ENCODE results near the gene PARP8. TPM values are rescaled to one million over a fixed set of nuclear protein-coding genes. Genes with fewer than 3 reads are reported as not detected.
A peak's percentile ranks its signal among the peaks of the same experiment; 100 is the strongest.

PARP8 gene
- total and polyA plus RNA-seq, 10 donors, result 14.8 to 137 (median 95.9) TPM

GRCh38 chr5:50827516-50828247 lies 161.2 kb downstream of the PARP8 start:
- Histone ChIP-seq H3K9me3 (no peaks in the 10 kb centered on the region), H3K4me3 (no peak overlapping the region), H3K27ac (no peak overlapping the region), H3K36me3 (peaks cover 0 to 100% (median 49%) of the 10 kb centered on the region in 6 donors), H3K4me1 (peaks cover 0 to 4% (median 0%) of the 10 kb centered on the region in 6 donors), H3K27me3 (replicated peaks in 1 of 7) (no peaks in the 10 kb centered on the region)
- 35 to 100% (median 95%) methylated on average over 1 of the region's 1 CpG for WGBS, 5 donors
- TF ChIP-seq POLR2AphosphoS5 (IDR thresholded peaks at IDR 0.05) (no peak), POLR2A (IDR thresholded peaks at IDR 0.05) (no peak), CTCF (IDR thresholded peaks at IDR 0.05 in 8 of 11, conservative IDR thresholded peaks at IDR 0.05 in 3 of 11) (no peak)
- intact Hi-C loops (cut with DNase I; ENCODE audit: low total_unique reads), result no loop called here
- DNase-seq, result no peak

GRCh38 chr5:50829023-50829422 lies 162.6 kb downstream of the PARP8 start:
- no peaks in the 10 kb centered on the region for H3K27me3 ChIP-seq (replicated peaks in 1 of 7)

GRCh38 chr5:50832657-50833284 lies 166.3 kb downstream of the PARP8 start:
- TF ChIP-seq POLR2A (IDR thresholded peaks at IDR 0.05) (no peak), POLR2AphosphoS5 (IDR thresholded peaks at IDR 0.05) (peak in 1 of 3 donors; percentile 16), CTCF (IDR thresholded peaks at IDR 0.05 in 8 of 11, conservative IDR thresholded peaks at IDR 0.05 in 3 of 11) (no peak)
- intact Hi-C loops (cut with DNase I; ENCODE audit: low total_unique reads), result no loop called here
- 92 to 95% (median 93%) methylated on average over 4 of the region's 4 CpGs for WGBS, 5 donors
- peaks cover 0 to 100% (median 64%) of the 10 kb centered on the region in 6 donors for H3K36me3 ChIP-seq
- no peaks in the 10 kb centered on the region for H3K9me3 ChIP-seq
- no peak overlapping the region for H3K4me3 ChIP-seq
- no peaks in the 10 kb centered on the region for H3K27me3 ChIP-seq (replicated peaks in 1 of 7)
- no peak for DNase-seq
- H3K27ac ChIP-seq, result no peak overlapping the region
- no peaks in the 10 kb centered on the region for H3K4me1 ChIP-seq

More at GRCh38 chr5:50829023-50829422, 162.6 kb downstream of the PARP8 start:
- H3K4me1 ChIP-seq, result no peaks in the 10 kb centered on the region
- no peak overlapping the region for H3K27ac ChIP-seq
- 92 to 100% (median 95%) methylated on average over 1 of the region's 1 CpG for WGBS, 5 donors
- intact Hi-C loops (cut with DNase I; ENCODE audit: low total_unique reads), result no loop called here
- H3K36me3 ChIP-seq, result peaks cover 0 to 100% (median 54%) of the 10 kb centered on the region in 6 donors
- no peak overlapping the region for H3K4me3 ChIP-seq
- no peak for DNase-seq
- no peaks in the 10 kb centered on the region for H3K9me3 ChIP-seq
- TF ChIP-seq CTCF (IDR thresholded peaks at IDR 0.05 in 8 of 11, conservative IDR thresholded peaks at IDR 0.05 in 3 of 11) (no peak), POLR2AphosphoS5 (IDR thresholded peaks at IDR 0.05) (no peak), POLR2A (IDR thresholded peaks at IDR 0.05) (no peak)

- H3K4me1 ChIP-seq, result no peaks in the 10 kb centered on the region
- DNase-seq, result no peak
- H3K4me3 ChIP-seq, result no peak overlapping the region
- intact Hi-C loops (cut with DNase I; ENCODE audit: low total_unique reads), result no loop called here
- no peaks in the 10 kb centered on the region for H3K9me3 ChIP-seq
- H3K27me3 ChIP-seq (replicated peaks in 1 of 7), result no peaks in the 10 kb centered on the region
- no peak for TF ChIP-seq POLR2AphosphoS5 (IDR thresholded peaks at IDR 0.05)
- no peak for TF ChIP-seq POLR2A (IDR thresholded peaks at IDR 0.05)
- TF ChIP-seq CTCF (IDR thresholded peaks at IDR 0.05 in 8 of 11, conservative IDR thresholded peaks at IDR 0.05 in 3 of 11), result no peak
- H3K36me3 ChIP-seq, result peaks cover 0 to 100% (median 39%) of the 10 kb centered on the region in 6 donors
- H3K27ac ChIP-seq, result no peak overlapping the region
- WGBS, 5 donors, result 91 to 98% (median 96%) methylated on average over 2 of the region's 2 CpGs
Measured at GRCh38 chr5:50836356-50836755, 169.9 kb downstream of the PARP8 start.

Data from spleen (tissue), 11 donors.